Common myeloid progenitor, CD34-positive (primary cell): ENCODE results near the gene C2orf72.
"Not testable (repeated sequence)": the region's sequence is repeated elsewhere in the genome, so short reads cannot be mapped to it uniquely, and the experiment has no call there.

Experiments used
- CTCF ChIA-PET: fragments of 350-600 bp; sonication (Branson Sonifier 250); formaldehyde crosslinking; loops from one replicate; lab custom pipeline; 2021; ENCODE audit warnings: antibody characterized with exemption; lab: Charles Lee
- POLR2A ChIA-PET: fragments of 350-600 bp; sonication (Branson Sonifier 250); formaldehyde crosslinking; loops from one replicate; lab custom pipeline; 2021; ENCODE audit warnings: antibody characterized with exemption; lab: Charles Lee
- DNase-seq, 3 donors: peaks; one replicate each; pipeline versions ENCODE4 v3.0.0 to v3.0.0-alpha.2; 2013
- H3K27ac ChIP-seq, 2 experiments: 1 replicate in 1 of 2; 2 replicates in 1 of 2; pipeline ENCODE4 v1.7.0; 2013; ENCODE audit warnings: inconsistent platforms in 2 of 2, low read length in 2 of 2, mild to moderate bottlenecking in 2 of 2, low read depth in 1 of 2, moderate library complexity in 1 of 2; ENCODE audit not compliant: severe bottlenecking in 2 of 2, insufficient read depth in 1 of 2, poor library complexity in 1 of 2
- H3K27me3 ChIP-seq, 5 experiments: replicated peaks in 2 of 5; 1 replicate in 3 of 5; 2 replicates in 2 of 5; pipeline versions ENCODE4 v1.6.1 to v1.7.0; 2013; ENCODE audit warnings: low read length in 4 of 5, mild to moderate bottlenecking in 2 of 5, moderate library complexity in 2 of 5, inconsistent platforms in 1 of 5; ENCODE audit not compliant: insufficient read depth in 5 of 5, control insufficient read depth in 4 of 5
- H3K36me3 ChIP-seq, 4 experiments: 1 replicate in 2 of 4; 2 replicates in 2 of 4; pipeline versions ENCODE4 v1.6.1 to v1.7.0; 2013; ENCODE audit warnings: low read length in 3 of 4, control low read depth in 1 of 4, mild to moderate bottlenecking in 1 of 4; ENCODE audit not compliant: control insufficient read depth in 4 of 4, insufficient read depth in 4 of 4
- H3K4me1 ChIP-seq, 4 experiments: 1 replicate in 3 of 4; 2 replicates in 1 of 4; pipeline versions ENCODE4 v1.6.1 to v1.7.1; 2013; ENCODE audit warnings: low read length in 3 of 4, mild to moderate bottlenecking in 3 of 4, control low read depth in 1 of 4, inconsistent platforms in 1 of 4, moderate library complexity in 1 of 4; ENCODE audit not compliant: control insufficient read depth in 4 of 4, insufficient read depth in 4 of 4; ENCODE audit errors: control extremely low read depth in 1 of 4
- H3K4me3 ChIP-seq, 7 experiments: 1 replicate in 4 of 7; 2 replicates in 3 of 7; pipeline versions ENCODE4 v1.5.1 to v1.7.0; 2013; ENCODE audit warnings: mild to moderate bottlenecking in 7 of 7, low read length in 6 of 7, moderate library complexity in 6 of 7, inconsistent platforms in 2 of 7, low read depth in 2 of 7, control low read depth in 1 of 7; ENCODE audit not compliant: insufficient read depth in 4 of 7, control insufficient read depth in 1 of 7; ENCODE audit errors: extremely low read depth in 1 of 7
- H3K9me3 ChIP-seq, 5 experiments: 1 replicate in 4 of 5; 2 replicates in 1 of 5; pipeline versions ENCODE4 v1.6.1 to v1.7.1; 2013; ENCODE audit warnings: low read length in 4 of 5, mild to moderate bottlenecking in 2 of 5, inconsistent platforms in 1 of 5, low read depth in 1 of 5, moderate library complexity in 1 of 5; ENCODE audit not compliant: control insufficient read depth in 4 of 5, insufficient read depth in 2 of 5; ENCODE audit errors: control extremely low read depth in 1 of 5
- WGBS: methylation state at CpG from one replicate; pipeline ENCODE4 v1.1.5; 2013; ENCODE audit not compliant: insufficient coverage; 5-methylcytosine and 5-hydroxymethylcytosine counted together

The C2orf72 gene

DNA sequence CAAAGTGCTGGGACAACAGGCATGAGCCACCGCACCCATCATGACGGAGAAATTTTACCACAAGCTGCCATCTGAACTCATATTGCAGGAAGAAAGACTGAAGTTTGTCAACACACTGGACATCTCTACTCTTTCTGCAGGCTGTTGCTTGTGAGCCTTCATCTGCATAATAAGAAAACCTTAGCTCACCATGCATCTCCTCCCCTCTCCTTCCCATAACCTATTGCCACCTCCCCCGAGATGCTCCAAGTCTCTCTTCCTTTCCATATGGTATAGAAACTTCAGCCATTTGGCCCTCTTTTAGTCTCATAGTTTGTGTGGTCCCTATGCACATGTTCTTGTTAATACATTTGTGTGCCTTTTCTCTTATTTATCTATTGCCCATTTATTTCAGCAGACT, 19.1 kb upstream of the C2orf72 start:
- ChIA-PET CTCF (interaction anchor here (1.2 to 1.3 kb wide), 2 partner anchors 9 kb away, joined by 3 to 4 read pairs; no protein-coding TSS in a partner anchor), POLR2A (no interaction called here)
- DNase-seq: no peak
- Histone ChIP-seq H3K27me3 (no peaks in the 10 kb centered on the region), H3K27ac (no peak overlapping the region), H3K9me3 (peaks cover 0 to 3% (median 0%) of the 10 kb centered on the region in 5 experiments), H3K4me3 (no peak overlapping the region), H3K4me1 (peaks cover 0 to 12% (median 3%) of the 10 kb centered on the region in 4 experiments), H3K36me3 (no peaks in the 10 kb centered on the region)
- 96% methylated on average over 3 of the region's 3 CpGs for WGBS

DNA sequence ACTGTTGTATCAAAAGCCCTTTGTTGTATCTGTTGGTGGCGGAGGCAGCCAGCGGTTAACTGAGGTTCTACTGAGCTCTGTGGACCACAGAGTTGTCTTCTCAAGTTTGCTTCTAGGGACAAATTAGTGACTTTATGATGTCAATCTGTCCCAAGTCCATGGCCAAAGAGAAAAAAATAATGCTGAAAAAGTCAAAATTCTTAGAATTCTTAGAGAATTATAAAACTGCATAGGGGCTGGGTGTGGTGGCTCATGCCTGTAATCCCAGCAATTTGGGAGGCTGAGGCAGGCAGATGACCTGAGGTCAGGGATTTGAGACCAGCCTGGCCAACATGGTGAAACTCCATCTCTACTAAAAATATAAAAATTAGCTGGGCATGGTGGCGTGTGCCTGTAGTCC, 12.3 kb upstream of the C2orf72 start:
- H3K9me3 ChIP-seq, CTCF ChIA-PET, H3K4me1 ChIP-seq, H3K27ac ChIP-seq, H3K27me3 ChIP-seq, H3K4me3 ChIP-seq, DNase-seq, POLR2A ChIA-PET, H3K36me3 ChIP-seq: not testable (repeated sequence)
- WGBS: 96% methylated on average over 3 of the region's 3 CpGs

GRCh38 chr2:231028889-231029288, 8.4 kb upstream of the C2orf72 start:
- DNase-seq: no peak
- ChIA-PET CTCF (no interaction called here), POLR2A (no interaction called here)
- Histone ChIP-seq H3K36me3 (no peaks in the 10 kb centered on the region), H3K27ac (no peak overlapping the region), H3K9me3 (no peaks in the 10 kb centered on the region), H3K27me3 (peaks cover 0 to 3% (median 0%) of the 10 kb centered on the region in 5 experiments), H3K4me3 (no peak overlapping the region), H3K4me1 (peaks cover 0 to 3% (median 1%) of the 10 kb centered on the region in 4 experiments)

- H3K27ac ChIP-seq: no peak overlapping the region
- POLR2A ChIA-PET: no interaction called here
Observed at GRCh38 chr2:231029563-231029962, 7.8 kb upstream of the C2orf72 start.

DNA sequence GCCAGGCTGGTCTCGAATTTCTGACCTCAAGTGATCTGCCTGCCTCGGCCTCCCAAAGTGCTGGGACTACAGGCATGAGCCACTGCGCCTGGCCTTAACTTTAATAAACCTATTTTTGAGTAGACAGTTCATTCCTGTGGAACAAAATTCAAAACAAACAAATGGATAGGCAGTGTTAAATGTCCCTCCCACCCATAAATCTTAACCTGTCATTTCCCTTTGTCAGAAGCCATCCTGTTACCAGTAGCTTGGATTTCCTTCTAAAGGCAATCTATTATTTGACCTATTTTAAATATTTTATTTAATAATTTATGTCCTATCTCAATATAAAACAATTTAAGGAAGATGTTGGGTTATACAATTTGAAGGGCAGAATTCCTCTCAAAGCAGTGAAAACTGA, 6.6 kb upstream of the C2orf72 start:
- WGBS: 100% methylated on average over 3 of the region's 3 CpGs
- DNase-seq: no peak
- Histone ChIP-seq H3K27ac (no peak overlapping the region), H3K9me3 (no peaks in the 10 kb centered on the region), H3K36me3 (no peaks in the 10 kb centered on the region), H3K27me3 (peaks cover 0 to 3% (median 0%) of the 10 kb centered on the region in 5 experiments), H3K4me3 (no peak overlapping the region), H3K4me1 (peaks cover 0 to 11% (median 7%) of the 10 kb centered on the region in 4 experiments)
- ChIA-PET POLR2A (no interaction called here), CTCF (interaction anchor here (1.0 to 1.6 kb wide), 2 partner anchors 14 to 24 kb away, joined by 3 to 4 read pairs; no protein-coding TSS in a partner anchor)

More at GRCh38 chr2:231029563-231029962, 7.8 kb upstream of the C2orf72 start:
- Histone ChIP-seq H3K9me3 (no peaks in the 10 kb centered on the region), H3K4me3 (no peak overlapping the region), H3K36me3 (no peaks in the 10 kb centered on the region), H3K27me3 (peaks cover 0 to 3% (median 0%) of the 10 kb centered on the region in 5 experiments), H3K4me1 (peaks cover 0 to 9% (median 6%) of the 10 kb centered on the region in 4 experiments)
- WGBS: 93% methylated on average over 4 of the region's 9 CpGs
- CTCF ChIA-PET: interaction anchor here (1.6 kb wide), 1 partner anchor 25 kb away, joined by 4 read pairs; no protein-coding TSS in a partner anchor
- DNase-seq: peak in 1 of 3 donors; percentile 24

DNA sequence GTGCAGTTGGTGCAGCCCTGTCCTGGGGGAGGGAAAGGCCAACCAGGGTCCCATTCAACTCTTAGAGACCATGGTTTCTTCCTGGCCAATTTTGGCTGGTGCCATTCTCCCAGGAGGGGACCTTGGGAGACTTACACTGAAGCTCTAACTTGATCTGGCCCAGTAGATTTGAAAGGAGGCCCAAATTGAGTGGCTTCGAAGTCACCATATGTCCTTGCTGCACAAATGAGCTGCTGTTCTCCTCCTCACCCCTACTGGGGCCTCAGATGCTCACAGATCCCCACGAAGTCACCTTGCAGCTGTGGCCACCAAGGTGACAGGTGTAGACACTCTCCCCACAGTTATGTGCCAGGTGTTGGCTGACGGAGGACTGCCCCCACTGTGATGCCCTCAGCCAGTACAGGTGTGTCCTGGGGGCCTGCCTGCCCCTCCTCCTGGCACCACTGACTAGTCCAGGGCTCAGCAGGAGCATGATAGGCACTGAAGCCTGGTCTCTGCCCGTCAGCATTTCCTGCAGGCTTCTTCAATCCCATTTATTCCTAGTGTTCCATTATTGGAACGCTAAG, 4.7 kb upstream of the C2orf72 start:
- CTCF ChIA-PET: interaction anchor here (0.9 to 2.5 kb wide), 2 partner anchors 8 to 20 kb away, joined by 3 to 6 read pairs; no protein-coding TSS in a partner anchor
- POLR2A ChIA-PET: no interaction called here
- peaks cover 0 to 15% (median 7%) of the 10 kb centered on the region in 4 experiments for H3K4me1 ChIP-seq
- 92% methylated on average over 5 of the region's 5 CpGs for WGBS
- no peaks in the 10 kb centered on the region for H3K36me3 ChIP-seq
- no peaks in the 10 kb centered on the region for H3K9me3 ChIP-seq
- no peak for DNase-seq
- peaks cover 0 to 17% (median 11%) of the 10 kb centered on the region in 5 experiments for H3K27me3 ChIP-seq
- no peak overlapping the region for H3K27ac ChIP-seq
- H3K4me3 ChIP-seq: no peak overlapping the region
